Testis (tissue), 2 donors: Measurements from ENCODE around the gene TRIOBP.

ENCODE experiments used
- CTCF ChIP-seq, 3 experiments: fragments of 450-650 bp in 2 of 3; fragments of 200-600 bp in 1 of 3; sonication (generic) in 1 of 3; IDR thresholded peaks; one replicate each; pipeline ENCODE4 v1.5.1; 2016 to 2019; ENCODE audit warnings: antibody characterized with exemption in 3 of 3, mild to moderate bottlenecking in 2 of 3, moderate library complexity in 1 of 3
- POLR2A ChIP-seq: fragments of 450-650 bp; IDR thresholded peaks from one replicate; pipeline ENCODE4 v1.6.1; 2017; ENCODE audit warnings: antibody characterized with exemption, mild to moderate bottlenecking, moderate library complexity

- TF ChIP-seq CTCF (IDR thresholded peaks at IDR 0.05) (no peak), POLR2A (no peak)
These were observed 68.7 kb downstream of the TRIOBP start for GRCh38 chr22:37765498-37765897.
